ENCODE data around the gene PSMD4. TPM values are rescaled to one million over a fixed set of nuclear protein-coding genes. Genes with fewer than 3 reads are reported as not detected.
A peak's percentile ranks its signal among the peaks of the same experiment; 100 is the strongest.

The PSMD4 gene
- total and polyA plus RNA-seq, 2 donors (not counting 3 experiments of a cell fraction or from before 2014, with no cell fraction given), result 181 to 266 TPM

DNA sequence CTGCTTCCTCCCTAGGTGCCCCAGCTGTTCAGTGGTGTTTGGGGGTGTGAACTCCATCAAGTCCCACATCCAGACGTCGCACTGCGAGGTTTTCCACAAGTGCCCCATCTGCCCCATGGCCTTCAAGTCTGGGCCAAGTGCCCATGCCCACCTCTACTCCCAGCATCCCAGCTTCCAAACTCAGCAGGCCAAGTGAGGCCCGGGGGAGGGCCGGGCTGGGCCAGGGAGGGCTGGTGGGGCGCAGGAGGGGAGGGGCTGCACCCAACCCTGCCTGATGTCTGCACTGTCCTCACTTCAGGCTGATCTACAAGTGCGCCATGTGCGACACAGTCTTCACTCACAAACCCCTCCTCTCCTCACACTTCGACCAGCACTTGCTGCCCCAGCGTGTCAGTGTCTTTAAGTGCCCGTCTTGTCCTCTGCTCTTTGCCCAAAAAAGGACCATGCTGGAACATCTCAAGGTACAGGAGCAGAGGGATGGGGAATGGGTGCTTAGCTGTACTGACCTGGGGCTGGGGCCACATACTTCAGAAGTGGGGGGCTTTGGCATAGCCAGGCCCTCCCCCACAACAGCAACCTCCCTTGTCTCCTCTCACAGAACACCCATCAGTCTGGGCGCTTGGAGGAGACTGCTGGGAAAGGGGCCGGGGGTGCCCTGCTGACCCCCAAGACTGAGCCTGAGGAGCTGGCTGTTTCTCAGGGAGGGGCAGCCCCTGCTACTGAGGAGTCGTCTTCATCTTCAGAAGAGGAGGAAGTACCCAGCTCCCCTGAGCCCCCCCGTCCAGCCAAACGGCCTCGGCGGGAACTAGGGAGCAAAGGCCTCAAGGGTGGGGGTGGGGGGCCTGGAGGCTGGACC is 34.8 kb downstream of the PSMD4 start:
- H4K20me1 ChIP-seq (replicated peaks; ENCODE audit: control insufficient read depth, extremely low read depth, insufficient read depth, low read length), result no peaks in the 10 kb centered on the region
- H3K79me2 ChIP-seq (ENCODE audit: control insufficient read depth, insufficient read depth, low read length), result no peaks in the 10 kb centered on the region
- no peaks in the 10 kb centered on the region for H3K27me3 ChIP-seq (ENCODE audit: control insufficient read depth in 2 of 2, insufficient read depth in 2 of 2, low read length in 2 of 2)
- no peaks in the 10 kb centered on the region for H3K9me1 ChIP-seq (replicated peaks; ENCODE audit: control insufficient read depth, extremely low read depth, insufficient read depth, low read length)
- dilution Hi-C loops (cut with MboI; ENCODE audit: extremely low pct_ligation_motif_present, low sequenced_read_pairs) (no loop called here), intact Hi-C loops (cut with micrococcal nuclease) (no loop called here)
- no TSS peak for BruUV-seq (replicated peaks)
- TF ChIP-seq, protein P1, sequence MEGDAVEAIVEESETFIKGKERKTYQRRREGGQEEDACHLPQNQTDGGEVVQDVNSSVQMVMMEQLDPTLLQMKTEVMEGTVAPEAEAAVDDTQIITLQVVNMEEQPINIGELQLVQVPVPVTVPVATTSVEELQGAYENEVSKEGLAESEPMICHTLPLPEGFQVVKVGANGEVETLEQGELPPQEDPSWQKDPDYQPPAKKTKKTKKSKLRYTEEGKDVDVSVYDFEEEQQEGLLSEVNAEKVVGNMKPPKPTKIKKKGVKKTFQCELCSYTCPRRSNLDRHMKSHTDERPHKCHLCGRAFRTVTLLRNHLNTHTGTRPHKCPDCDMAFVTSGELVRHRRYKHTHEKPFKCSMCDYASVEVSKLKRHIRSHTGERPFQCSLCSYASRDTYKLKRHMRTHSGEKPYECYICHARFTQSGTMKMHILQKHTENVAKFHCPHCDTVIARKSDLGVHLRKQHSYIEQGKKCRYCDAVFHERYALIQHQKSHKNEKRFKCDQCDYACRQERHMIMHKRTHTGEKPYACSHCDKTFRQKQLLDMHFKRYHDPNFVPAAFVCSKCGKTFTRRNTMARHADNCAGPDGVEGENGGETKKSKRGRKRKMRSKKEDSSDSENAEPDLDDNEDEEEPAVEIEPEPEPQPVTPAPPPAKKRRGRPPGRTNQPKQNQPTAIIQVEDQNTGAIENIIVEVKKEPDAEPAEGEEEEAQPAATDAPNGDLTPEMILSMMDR (IDR thresholded peaks at IDR 0.05; ENCODE audit: extremely low read depth in 1 of 2, insufficient read depth in 1 of 2, low read depth in 1 of 2, low read length in 2 of 2), result no peak
- TF ChIP-seq, protein P2, sequence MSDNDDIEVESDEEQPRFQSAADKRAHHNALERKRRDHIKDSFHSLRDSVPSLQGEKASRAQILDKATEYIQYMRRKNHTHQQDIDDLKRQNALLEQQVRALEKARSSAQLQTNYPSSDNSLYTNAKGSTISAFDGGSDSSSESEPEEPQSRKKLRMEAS (IDR thresholded peaks at IDR 0.05; ENCODE audit: insufficient read depth, insufficient read length), result no peak
- TF ChIP-seq POLR2A (IDR thresholded peaks at IDR 0.05; ENCODE audit: low read depth, low read length) (no peak), POLR2AphosphoS5 (IDR thresholded peaks at IDR 0.05; ENCODE audit: insufficient read depth, low read depth, low read length) (peak; percentile 12)
- H3K9me3 ChIP-seq (replicated peaks; ENCODE audit: control insufficient read depth, insufficient read depth, low read length), result no peaks in the 10 kb centered on the region
- H3K4me1 ChIP-seq (ENCODE audit: control insufficient read depth, extremely low read depth, insufficient read depth, low read length), result no peaks in the 10 kb centered on the region
- ChIA-PET CTCF (interaction anchor here (0.8 kb wide), 1 partner anchor 51 kb away, joined by 3 read pairs; no protein-coding TSS in a partner anchor), POLR2A (no interaction called here)
- peaks cover 4 to 75% of the 10 kb centered on the region in 2 experiments for H3K36me3 ChIP-seq (ENCODE audit: control insufficient read depth in 2 of 2, extremely low read depth in 1 of 2, insufficient read depth in 2 of 2, low read length in 2 of 2)
- no peak overlapping the region for H3K9ac ChIP-seq (replicated peaks; ENCODE audit: extremely low read depth, insufficient read depth, low read length)
- H3K4me3 ChIP-seq (replicated peaks in 1 of 3; ENCODE audit: insufficient read depth in 1 of 3, low read depth in 1 of 3, low read length in 3 of 3), result no peak overlapping the region
- no peak overlapping the region for H3K4me2 ChIP-seq (ENCODE audit: insufficient read depth, low read length)
- FAIRE-seq, result no peak
- no peak overlapping the region for H2AFZ ChIP-seq (ENCODE audit: low read depth, low read length)
- no peak overlapping the region for H3K27ac ChIP-seq (ENCODE audit: insufficient read depth, low read depth, low read length)
- no peak for DNase-seq (ENCODE audit: low read depth, low spot score)

Measured in endothelial cell of umbilical vein (primary cell).